HG03469 (cell line): ENCODE results near the gene CNNM2.
"Not testable (repeated sequence)": the region's sequence is repeated elsewhere in the genome, so short reads cannot be mapped to it uniquely, and the experiment has no call there.

Experiments
- ATAC-seq: cut with Tn5 transposase; IDR thresholded peaks from one replicate; pipeline ENCODE4 v1.9.1; 2021; ENCODE audit warnings: mild to moderate bottlenecking, moderate library complexity, moderate number of reproducible peaks; ENCODE audit not compliant: unreplicated experiment

CNNM2 gene

DNA sequence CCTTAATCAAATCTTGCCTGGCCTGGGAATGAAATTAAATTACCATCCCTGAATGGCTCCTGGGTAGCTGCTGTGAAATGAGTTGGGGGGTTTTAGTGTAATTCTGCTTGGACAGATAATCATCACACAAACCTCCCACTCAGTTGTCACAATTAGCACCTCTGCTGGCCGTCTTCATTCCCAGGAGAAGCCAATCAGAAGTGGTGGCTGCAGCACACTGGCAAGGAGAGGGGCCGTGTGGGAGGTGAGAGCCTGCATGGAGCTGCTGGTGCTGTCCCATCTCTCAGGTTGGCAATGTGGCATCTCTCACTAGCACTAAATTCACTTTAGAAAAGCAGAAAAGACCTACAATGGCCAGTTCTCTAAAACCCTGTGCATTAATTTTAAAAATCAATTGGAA lies 182.5 kb downstream of the CNNM2 start:
- ATAC-seq = no peak

DNA sequence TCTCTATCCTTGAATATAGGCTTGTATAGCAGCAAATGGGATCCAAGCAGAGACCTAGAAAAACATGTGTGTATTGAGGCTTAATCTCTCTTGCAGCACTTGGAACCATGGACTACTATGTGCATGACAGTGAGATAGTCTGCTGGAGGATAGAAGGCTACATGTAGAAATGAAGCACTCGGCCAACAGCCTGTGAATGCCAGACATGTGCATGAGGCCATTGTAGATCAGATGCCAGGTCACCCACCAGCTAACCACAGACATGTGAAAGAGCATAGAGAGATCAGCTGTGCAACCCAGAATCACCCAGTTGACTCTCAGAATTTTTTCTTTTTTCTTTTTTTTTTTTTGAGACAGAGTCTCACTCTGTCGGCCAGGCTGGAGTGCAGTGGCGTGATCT lies 184.1 kb downstream of the CNNM2 start:
- no peak for ATAC-seq

DNA sequence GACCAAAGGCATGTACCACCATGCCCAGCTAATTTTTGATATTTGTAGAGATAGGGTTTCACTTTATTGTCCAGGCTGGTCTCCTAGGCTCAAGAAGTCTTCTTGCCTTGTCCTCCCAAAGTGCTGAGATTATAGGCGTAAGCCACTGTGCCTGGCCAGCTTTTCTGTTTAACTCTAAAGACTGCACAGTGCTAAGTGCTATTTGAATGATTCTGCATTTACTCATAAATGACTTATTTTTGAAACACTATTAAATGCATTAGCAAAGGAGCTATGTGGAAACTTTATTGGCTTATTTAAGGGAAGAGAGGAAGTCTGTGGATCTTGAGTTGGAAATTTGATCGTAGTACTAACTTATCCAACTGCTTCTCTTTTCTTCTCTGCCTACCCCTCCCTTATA lies 185.9 kb downstream of the CNNM2 start:
- ATAC-seq = no peak

DNA sequence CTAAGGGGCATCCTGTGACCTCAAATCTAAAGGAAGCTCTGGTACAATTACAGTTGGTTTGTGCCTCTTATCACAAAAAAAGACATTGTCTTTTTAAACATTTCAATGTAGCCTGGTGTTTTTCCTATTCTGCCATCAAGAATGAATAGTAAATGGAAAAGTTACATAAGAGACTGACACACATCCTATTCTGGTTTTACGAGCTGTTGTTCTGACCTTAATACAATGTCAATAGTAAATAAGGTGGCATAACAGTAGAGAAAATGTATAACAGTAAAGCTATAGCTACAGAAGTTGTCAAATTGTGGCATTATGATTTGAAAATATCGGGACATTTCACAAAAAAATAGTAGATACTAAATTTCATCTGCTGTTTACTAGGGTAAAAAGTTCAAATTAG lies 186.6 kb downstream of the CNNM2 start:
- no peak for ATAC-seq

DNA sequence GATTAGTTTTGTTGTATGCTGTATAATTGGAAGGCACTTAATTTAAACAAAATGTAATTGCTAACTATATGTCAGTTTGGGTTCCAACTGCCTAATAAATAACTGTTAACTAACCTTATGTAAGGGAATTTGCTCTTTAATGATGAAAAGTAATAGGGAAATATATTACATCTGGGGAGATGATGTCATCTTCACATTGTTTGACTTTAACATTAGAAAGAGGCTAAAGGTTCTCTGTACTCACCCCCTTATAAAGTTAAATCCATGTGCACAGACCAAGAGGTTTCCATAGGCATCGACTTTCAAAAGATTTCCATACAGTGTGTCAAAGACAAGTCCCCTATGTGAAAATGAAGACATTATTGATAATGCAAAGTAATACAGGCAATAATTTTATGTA lies 187.4 kb downstream of the CNNM2 start:
- ATAC-seq = no peak

DNA sequence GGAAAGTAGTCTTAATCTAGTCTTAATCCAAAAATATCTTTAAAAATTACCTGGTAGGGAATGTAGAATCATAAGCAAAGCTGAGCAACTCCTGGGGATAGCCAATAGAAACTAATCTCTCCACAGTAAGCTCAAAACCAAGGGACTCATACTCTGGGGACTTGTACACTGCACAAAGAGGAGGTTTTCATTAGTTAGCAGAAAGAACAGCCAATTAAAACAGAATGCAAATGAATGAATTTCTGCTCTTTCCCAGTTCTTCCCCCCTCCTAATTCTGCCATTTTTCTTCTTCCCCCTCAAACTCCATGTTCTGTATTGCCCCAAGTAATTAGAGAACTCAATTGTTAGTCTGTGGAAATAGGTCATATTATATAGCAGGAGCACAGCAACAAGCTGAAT lies 188.4 kb downstream of the CNNM2 start:
- ATAC-seq = no peak

DNA sequence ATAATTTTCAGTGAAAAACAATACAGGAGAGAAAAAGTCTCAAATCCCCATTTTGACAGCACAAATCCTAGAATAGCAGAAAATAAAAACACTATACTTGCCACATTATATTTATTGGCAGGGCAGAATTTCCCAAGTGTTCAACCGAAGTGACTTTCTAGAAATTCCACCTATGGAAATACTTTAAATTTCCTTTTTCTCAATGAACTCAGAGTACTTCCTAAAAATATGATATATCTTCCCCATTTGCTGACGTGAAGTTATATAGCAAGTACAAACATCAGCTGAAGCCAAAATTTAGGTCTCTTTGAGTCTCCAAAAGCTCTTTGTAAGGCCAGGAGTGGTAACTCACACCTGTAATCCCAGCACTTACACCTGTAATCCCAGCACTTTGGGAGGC lies 191.7 kb downstream of the CNNM2 start:
- ATAC-seq = no peak

DNA sequence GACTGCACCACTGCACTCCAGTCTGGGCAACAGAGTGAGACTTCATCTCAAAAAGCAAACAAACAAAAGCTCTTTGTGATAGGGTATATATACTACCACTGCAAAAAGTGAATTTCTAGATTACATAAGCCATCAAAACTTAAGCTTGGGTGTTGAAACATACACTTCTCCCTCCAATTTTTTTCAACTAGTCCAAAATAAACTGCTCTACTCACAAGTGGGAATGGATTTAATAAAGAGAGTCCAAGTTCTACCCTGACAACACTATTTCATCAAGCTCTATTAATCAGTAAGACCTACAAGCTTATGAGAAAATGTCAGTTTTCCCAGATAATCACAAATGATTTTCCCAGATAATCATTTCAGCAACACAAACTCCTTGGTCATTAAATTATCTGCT lies 192.3 kb downstream of the CNNM2 start:
- no peak for ATAC-seq

DNA sequence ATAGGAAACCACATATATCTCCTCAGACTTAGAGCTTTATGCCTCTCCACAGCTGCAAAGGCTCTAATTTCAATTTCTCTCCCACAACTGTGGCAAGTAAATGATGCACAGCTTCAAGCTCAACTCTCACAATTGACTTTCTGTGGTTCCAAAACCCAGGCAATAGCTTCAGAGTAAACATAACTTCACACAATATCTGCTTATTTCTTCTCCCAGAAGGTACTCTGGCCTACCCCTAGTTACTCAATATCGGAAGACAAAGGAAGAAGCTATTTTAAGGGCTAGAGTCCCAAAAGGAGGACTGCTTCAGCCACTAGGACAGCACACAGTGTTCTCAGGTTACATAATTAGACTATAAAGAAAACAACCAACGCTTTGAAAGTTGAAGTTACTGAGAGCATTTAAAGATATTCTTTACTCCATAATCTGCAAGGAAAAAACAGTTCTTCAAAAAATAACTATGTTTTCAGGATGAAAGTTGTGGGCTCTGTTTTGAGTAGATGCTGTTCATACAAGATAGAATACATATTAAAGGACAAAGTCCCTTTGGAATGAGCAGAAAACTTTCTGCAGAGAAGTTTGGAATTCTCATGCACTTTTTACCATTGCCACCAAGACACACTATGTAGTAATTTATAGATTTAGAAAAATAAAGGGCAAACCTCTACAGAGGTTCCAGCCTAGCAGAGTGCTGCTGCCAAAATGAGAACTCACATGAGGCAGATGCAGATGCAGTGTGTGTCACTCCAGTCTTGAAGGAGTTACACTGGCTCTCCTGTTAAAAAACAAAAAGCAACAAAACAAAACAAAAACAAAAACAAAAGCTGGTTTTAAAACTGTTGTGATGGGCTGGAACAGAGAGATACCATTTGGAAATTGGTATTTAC lies 193.2 kb downstream of the CNNM2 start:
- ATAC-seq = no peak

DNA sequence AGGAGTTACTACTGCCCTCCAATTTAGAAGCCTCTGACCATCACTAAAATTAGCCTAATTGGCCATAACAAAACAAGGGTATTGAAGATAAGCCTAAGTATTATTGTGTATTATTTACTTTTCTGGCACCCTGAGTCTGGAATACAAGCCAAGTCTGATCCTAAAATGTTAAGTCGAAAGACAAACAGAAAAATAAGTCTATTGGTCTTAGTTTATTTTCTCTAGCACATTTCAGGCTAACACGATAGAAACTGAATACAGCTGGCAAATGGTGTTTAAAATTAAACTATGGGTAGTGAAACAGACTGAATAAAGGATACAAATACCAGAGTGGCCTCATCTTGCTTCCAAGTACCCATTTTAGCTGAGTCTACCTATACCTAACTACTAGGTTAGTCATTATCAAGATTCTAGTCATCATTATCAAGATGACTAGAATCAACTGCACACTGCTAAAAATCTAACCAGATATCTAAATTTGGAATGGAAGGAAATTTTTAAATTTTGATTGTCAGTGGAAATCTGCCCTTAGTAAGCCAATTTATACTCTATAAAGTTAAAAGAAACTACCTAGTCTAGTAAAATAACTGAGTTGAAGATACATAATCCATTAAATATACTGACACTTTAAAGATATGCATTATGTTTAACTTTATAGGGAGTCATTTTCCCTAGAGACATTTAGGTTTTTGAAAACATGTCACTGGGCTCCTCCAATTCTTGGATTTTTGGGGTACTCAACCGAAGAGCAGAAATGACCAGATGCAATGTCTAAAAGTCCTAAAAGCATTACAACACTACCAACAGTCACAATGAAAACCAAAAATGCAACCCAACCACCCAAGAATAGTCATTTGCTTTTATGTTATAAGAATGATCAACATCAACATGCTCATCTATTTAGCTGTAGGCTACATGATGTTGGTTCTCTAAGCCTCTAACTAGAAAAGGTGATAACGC lies 194.1 kb downstream of the CNNM2 start:
- no peak for ATAC-seq

DNA sequence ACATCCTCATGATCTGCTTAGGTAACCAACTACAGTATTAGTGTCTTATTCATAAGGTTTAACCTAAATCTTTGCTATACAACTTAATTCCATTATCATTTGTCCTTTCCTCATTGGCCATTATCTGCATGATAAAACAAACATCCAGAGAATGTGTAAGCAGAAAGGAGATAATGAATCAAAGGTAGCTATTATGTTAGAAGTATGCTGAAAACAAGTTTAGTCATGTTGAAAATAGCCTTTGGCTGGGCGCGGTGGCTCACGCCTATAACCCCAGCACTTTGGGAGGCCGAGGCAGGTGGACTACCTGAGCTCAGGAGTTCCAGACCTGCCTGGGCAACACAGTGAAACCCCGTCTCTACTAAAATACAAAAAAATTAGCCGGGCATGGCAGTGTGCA lies 196.8 kb downstream of the CNNM2 start:
- ATAC-seq = no peak

DNA sequence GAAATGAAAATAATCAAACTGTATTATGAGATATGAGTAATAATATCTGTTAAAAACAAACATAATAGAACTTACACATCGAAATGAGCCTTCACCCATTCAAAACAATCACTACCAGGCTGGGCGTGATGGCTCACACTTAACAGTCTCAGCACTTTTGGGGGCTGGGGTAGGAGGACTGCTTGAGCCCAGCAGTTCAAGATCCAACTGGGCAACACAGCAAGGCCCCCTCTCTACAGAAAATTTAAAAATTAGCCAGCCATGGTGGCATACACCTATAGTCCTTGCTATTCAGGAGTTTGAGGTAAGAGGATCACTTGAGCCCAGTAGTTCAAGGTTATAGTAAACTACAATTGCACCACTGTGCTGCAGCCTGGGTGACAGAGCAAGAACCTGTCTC lies 199.2 kb downstream of the CNNM2 start:
- no peak for ATAC-seq

DNA sequence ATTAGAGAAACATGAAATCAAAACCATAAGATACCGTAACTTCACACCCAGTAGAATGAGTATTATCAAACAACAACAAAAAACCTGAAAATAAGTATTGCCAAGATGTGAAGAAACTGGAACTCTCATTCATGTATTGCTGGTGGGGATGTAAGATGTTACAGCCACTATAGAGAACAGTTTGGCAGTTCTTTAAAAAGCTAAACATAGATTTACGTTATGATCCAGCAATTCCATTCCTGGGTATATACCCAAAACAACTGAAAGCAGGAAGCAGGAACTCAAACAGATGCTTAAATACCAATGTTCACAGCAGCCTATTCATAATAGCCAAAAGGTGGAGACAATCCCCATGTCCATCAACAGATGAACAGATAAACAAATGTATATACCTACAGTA lies 202.5 kb downstream of the CNNM2 start:
- no peak for ATAC-seq

DNA sequence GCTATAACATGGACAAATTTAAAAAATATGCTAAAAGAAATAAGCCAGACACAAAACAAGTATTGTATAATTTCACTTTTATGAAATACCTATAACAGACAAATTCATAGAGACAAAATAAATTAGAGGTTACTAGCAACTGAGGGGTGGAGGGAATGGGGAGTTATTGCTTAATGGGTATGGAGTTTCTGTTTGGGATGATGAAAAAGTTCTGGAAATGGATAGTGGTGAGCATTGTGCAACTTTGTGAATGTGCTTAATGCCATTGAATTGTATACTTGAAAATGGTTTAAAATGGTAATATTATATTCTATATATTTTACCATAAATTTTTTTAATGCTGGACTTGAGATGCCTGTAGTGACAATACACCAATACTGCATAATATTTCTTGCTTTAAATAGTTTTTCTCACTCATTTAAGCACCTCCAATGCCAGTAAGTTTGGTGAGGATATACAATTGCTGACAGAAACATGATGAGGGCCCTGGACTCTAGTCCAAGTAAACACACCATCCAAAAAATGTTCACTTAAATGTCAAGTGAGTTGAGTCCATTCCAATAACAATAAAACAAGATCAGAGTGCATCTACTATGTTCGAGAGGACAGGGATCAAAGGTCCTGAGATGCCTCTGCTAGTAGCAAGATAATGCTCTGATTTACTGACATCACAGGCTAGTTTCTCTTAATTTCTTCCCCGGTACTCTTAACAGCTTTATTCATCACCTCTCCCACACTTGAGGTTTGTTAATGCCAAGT lies 203.1 kb downstream of the CNNM2 start:
- ATAC-seq = no peak

DNA sequence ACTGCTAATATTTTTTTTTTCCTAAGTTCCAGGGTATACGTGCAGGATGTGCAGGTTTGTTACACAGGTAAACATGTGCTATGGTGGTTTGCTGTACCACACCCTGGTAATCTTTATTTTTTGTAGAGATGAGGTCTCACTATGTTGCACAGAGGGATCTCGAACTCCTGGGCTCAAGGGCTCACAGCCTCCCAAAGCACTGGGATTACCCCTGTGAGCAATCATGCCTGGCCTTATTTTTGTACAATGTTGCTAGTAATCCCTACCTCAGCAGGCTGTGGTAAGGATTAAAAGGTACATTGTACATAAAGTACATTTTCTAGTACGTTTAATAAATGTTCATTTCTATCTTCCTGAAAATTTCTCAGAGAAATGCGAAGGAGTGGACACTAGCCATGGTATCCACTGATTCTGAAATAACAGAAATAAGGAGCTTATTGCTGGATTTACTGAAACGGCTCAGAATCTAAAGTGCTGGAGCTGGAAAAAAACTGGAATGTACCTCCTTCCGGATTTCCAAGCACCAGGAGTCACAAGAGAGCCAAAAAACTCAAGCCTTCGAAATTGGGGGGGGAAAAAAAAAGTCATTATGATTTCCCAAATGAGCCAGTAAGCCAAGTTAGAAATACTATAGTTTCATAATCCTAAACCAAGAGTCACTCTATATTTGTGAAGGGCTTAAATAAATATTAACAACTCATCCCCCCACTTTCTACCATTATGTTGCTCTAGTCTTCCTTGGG lies 205.4 kb downstream of the CNNM2 start:
- ATAC-seq = no peak

DNA sequence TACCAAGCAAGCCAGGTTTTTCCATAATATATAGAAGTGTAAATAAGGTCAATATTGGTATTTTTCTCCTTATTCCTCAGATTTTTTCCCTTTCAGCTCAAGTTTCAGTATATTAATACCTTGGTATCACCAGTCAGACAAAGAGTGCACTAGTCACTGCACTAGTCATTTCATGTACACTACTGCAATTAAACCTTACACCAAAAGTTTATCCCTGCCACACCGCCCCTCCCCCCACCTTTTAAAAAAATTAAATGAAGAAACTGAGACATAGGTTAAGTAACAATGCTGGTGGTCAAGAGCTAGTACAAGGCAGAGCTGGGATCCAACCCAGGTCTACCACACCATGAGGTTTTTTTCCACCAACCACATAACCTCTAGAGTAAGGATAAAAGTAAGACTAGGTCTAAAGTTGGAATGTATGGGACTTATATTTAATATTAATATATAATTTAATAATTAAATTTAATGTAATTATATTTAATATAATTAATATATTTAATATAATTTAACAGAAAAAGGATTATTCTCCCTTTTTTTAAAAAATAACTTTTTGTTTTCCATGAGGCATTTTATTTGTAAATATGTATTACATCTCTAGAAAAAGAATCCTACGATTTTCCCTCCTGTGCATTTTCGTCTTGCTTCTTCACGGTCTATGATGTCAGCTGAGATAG lies 206.5 kb downstream of the CNNM2 start:
- no peak for ATAC-seq

DNA sequence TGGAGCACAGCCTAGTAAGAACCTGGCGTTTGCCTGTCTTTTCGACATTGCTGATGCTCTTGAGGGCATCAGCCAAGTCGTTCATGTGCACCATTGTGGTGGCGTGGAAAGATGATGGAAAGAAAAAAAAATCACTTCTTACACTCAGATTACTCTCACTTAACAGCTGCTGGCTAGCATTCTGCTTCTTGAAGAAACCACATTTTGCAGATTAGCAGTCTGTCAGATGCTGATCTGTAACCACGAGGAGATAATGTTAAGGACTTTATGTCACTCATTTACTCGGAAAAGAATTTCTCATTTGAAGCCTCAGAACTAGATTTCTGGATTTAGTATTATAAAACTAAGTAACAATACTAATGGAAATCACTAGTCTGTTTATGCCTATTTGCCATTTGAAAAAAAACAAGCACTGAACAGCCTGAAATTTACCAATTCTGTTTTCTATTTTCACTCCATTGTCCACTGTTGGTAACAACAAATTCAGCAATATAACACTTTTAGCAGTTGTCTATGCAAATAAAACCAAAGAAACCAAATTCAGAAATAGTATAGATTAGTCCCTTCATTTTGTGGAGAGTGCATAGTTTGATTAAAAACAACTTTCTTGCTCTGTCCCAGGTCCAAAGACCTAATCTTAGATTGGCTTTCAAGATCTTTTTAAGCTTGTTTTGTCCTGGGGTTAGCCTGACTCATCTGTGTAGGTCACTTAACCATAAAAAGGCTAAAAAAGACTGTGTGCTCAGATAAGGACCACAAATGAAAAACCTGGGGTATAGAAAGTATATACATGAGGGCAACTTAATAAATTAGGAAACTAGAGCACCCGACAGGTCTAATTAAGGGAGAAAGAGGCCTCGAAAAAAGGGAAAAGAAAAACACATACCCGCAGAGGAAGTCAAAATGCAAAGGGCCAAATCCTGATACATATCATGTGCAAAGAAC lies 207.5 kb downstream of the CNNM2 start:
- peak; percentile 72 for ATAC-seq

DNA sequence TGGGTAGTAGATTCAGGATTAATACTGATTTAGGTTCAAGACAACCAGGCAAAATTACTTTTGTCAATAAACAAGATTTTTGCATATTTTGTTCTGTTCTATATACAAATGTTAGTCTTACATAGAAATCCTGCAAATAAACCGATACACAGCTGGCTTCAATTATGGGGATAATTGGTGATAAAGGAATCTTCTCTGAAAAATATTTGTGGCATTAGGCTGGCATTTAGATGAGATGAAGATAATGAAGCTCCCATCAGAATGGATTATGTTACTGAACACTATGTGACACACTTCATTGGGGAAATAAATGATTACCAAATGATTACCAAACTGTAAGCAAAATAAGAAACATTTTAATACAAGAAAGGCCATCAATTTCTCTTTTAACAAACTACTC lies 209.1 kb downstream of the CNNM2 start:
- no peak for ATAC-seq

DNA sequence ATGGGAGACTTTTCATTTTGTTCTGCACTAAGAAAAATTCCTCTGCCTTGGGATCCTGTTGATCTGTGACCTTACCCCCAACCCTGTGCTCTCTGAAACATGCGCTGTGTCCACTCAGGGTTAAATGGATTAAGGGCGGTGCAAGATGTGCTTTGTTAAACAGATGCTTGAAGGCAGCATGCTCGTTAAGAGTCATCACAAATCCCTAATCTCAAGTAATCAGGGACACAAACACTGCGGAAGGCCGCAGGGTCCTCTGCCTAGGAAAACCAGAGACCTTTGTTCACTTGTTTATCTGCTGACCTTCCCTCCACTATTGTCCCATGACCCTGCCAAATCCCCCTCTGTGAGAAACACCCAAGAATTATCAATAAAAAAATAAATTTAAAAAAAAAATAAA lies 212.1 kb downstream of the CNNM2 start:
- ATAC-seq = not testable (repeated sequence)
